Measurements from ENCODE around the gene HAPLN3. TPM values are rescaled to one million over a fixed set of nuclear protein-coding genes. Genes with fewer than 3 reads are reported as not detected.

Gene HAPLN3
- total RNA-seq, 1 experiment from 2014 or later: 168 TPM

- intact Hi-C loops (cut with micrococcal nuclease; ENCODE audit: unreplicated experiment): no loop called here
- in situ Hi-C loops (cut with HindIII; ENCODE audit: low pct_unique_long_range_greater_than_20kb, low sequenced_read_pairs): no loop called here
- Histone ChIP-seq H3K36me3 (ENCODE audit: control insufficient read depth, insufficient read depth, low read length) (no peaks in the 10 kb centered on the region), H3K27me3 (ENCODE audit: control insufficient read depth, insufficient read depth, low read length) (peaks cover 5% of the 10 kb centered on the region), H3K4me3 (ENCODE audit: low read depth in 2 of 2, low read length in 2 of 2) (no peak overlapping the region), H3K9me3 (ENCODE audit: control insufficient read depth, insufficient read depth, low read depth, low read length) (no peaks in the 10 kb centered on the region), H3K27ac (ENCODE audit: low read length) (no peak overlapping the region), H3K4me1 (ENCODE audit: control insufficient read depth, insufficient read depth, low read length) (no peaks in the 10 kb centered on the region)
- ChIA-PET CTCF (no interaction called here), POLR2A (no interaction called here)
- TF ChIP-seq, protein P1, sequence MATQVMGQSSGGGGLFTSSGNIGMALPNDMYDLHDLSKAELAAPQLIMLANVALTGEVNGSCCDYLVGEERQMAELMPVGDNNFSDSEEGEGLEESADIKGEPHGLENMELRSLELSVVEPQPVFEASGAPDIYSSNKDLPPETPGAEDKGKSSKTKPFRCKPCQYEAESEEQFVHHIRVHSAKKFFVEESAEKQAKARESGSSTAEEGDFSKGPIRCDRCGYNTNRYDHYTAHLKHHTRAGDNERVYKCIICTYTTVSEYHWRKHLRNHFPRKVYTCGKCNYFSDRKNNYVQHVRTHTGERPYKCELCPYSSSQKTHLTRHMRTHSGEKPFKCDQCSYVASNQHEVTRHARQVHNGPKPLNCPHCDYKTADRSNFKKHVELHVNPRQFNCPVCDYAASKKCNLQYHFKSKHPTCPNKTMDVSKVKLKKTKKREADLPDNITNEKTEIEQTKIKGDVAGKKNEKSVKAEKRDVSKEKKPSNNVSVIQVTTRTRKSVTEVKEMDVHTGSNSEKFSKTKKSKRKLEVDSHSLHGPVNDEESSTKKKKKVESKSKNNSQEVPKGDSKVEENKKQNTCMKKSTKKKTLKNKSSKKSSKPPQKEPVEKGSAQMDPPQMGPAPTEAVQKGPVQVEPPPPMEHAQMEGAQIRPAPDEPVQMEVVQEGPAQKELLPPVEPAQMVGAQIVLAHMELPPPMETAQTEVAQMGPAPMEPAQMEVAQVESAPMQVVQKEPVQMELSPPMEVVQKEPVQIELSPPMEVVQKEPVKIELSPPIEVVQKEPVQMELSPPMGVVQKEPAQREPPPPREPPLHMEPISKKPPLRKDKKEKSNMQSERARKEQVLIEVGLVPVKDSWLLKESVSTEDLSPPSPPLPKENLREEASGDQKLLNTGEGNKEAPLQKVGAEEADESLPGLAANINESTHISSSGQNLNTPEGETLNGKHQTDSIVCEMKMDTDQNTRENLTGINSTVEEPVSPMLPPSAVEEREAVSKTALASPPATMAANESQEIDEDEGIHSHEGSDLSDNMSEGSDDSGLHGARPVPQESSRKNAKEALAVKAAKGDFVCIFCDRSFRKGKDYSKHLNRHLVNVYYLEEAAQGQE (IDR thresholded peaks at IDR 0.05; ENCODE audit: insufficient read depth in 1 of 2, low read depth in 2 of 2, low read length in 1 of 2): no peak
- ATAC-seq: no peak
- BruUV-seq (replicated peaks): no TSS peak
- DNase-seq (ENCODE audit: low read depth, low spot score): no peak
These were observed 35.8 kb downstream of the HAPLN3 start for GRCh38 chr15:88859550-88859949.

DNA sequence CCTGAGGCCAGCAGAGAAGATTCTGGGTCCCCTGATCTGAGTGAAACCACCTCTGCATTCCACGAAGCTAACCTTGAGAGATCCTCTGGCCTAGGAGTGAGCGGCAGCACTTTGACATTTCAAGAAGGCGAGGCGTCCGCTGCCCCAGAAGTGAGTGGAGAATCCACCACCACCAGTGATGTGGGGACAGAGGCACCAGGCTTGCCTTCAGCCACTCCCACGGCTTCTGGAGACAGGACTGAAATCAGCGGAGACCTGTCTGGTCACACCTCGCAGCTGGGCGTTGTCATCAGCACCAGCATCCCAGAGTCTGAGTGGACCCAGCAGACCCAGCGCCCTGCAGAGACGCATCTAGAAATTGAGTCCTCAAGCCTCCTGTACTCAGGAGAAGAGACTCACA is 36.4 kb downstream of the HAPLN3 start:
- ChIA-PET CTCF (no interaction called here), POLR2A (no interaction called here)
- no peaks in the 10 kb centered on the region for H3K4me1 ChIP-seq (ENCODE audit: control insufficient read depth, insufficient read depth, low read length)
- peaks cover 6% of the 10 kb centered on the region for H3K27me3 ChIP-seq (ENCODE audit: control insufficient read depth, insufficient read depth, low read length)
- DNase-seq (ENCODE audit: low read depth, low spot score) (no peak), ATAC-seq (no peak)
- no peak overlapping the region for H3K27ac ChIP-seq (ENCODE audit: low read length)
- intact Hi-C loops (cut with micrococcal nuclease; ENCODE audit: unreplicated experiment): no loop called here
- no peak overlapping the region for H3K4me3 ChIP-seq (ENCODE audit: low read depth in 2 of 2, low read length in 2 of 2)
- in situ Hi-C loops (cut with HindIII; ENCODE audit: low pct_unique_long_range_greater_than_20kb, low sequenced_read_pairs): no loop called here
- no TSS peak for BruUV-seq (replicated peaks)
- H3K36me3 ChIP-seq (ENCODE audit: control insufficient read depth, insufficient read depth, low read length): no peaks in the 10 kb centered on the region
- no peaks in the 10 kb centered on the region for H3K9me3 ChIP-seq (ENCODE audit: control insufficient read depth, insufficient read depth, low read depth, low read length)
- TF ChIP-seq TCF7L2 (IDR thresholded peaks at IDR 0.05; ENCODE audit: low read depth, low read length): no peak
- no peak for TF ChIP-seq CTCF (IDR thresholded peaks at IDR 0.05)
- TF ChIP-seq POLR2AphosphoS5 (IDR thresholded peaks at IDR 0.05; ENCODE audit: low read depth, low read length): no peak
- TF ChIP-seq SIN3A (IDR thresholded peaks at IDR 0.05; ENCODE audit: borderline replicate concordance, insufficient read depth, low read depth, low read length): no peak
- TF ChIP-seq, protein P1 (IDR thresholded peaks at IDR 0.05; ENCODE audit: insufficient read depth in 1 of 2, low read depth in 2 of 2, low read length in 1 of 2): no peak
